Mucosa of descending colon (tissue), 3 donors: ENCODE measurements around the gene NDRG2. TPM values are rescaled to one million over a fixed set of nuclear protein-coding genes. Genes with fewer than 3 reads are reported as not detected.
A peak's percentile ranks its signal among the peaks of the same experiment; 100 is the strongest.

Source experiments
- ATAC-seq: fragments of 200-7000 bp; cut with Tn5 transposase; one replicate; pipeline ENCODE4 v1.9.1; 2020; ENCODE audit warnings: mild to moderate bottlenecking, moderate library complexity
- DNase-seq, 3 donors: peaks; one replicate each; pipeline ENCODE4 v3.0.0-alpha.2; 2020
- H3K36me3 ChIP-seq: fragments of 200-600 bp; one replicate; pipeline ENCODE4 v1.8.0; 2021; ENCODE audit warnings: low read depth, mild to moderate bottlenecking
- H3K4me1 ChIP-seq: fragments of 200-600 bp; one replicate; pipeline ENCODE4 v1.8.0; 2021; ENCODE audit warnings: low read depth, mild to moderate bottlenecking
- H3K4me3 ChIP-seq: fragments of 200-600 bp; one replicate; pipeline ENCODE4 v1.8.0; 2021; ENCODE audit warnings: mild to moderate bottlenecking
- H3K9me3 ChIP-seq: fragments of 200-600 bp; one replicate; pipeline ENCODE4 v1.8.0; 2021; ENCODE audit warnings: mild to moderate bottlenecking
- intact Hi-C, 2 donors: fragments of 100-400 bp; cut with DNase I in 1 of 2; cut with micrococcal nuclease in 1 of 2; formaldehyde crosslinking; loops; one replicate each; pipeline versions ENCODE4 v1.11.0 to v1.11.1; 2022; cut with DNase I, micrococcal nuclease
- total RNA-seq, 3 donors: library from RNA; stranded (reverse); fragmentation: NEBNext Ultra II Directional in 2 of 3; extraction: Animal tissue kit (Norgen Biotek cat#: 25700) in 2 of 3; gene quantifications; one replicate each; pipeline versions ENCODE4 v1.2.1 to v1.2.4, GENCODE V29; 2021 to 2023
- TF ChIP-seq, protein P1 (sequence below): fragments of 200-600 bp; IDR thresholded peaks from one replicate; pipeline ENCODE4 v1.8.0; 2022; ENCODE audit warnings: antibody characterized with exemption, mild to moderate bottlenecking
- donor health status: DM: no; HTN: no; CAD: no; lungs with moderate emphysema.
- donor health status: DM: no; HTN: no; CAD: no.
- donor health status: DM: no; HTN: yes; CAD: no.

Gene NDRG2
- total RNA-seq, 3 donors from 2014 or later, result 156 to 212 (median 188) TPM

DNA sequence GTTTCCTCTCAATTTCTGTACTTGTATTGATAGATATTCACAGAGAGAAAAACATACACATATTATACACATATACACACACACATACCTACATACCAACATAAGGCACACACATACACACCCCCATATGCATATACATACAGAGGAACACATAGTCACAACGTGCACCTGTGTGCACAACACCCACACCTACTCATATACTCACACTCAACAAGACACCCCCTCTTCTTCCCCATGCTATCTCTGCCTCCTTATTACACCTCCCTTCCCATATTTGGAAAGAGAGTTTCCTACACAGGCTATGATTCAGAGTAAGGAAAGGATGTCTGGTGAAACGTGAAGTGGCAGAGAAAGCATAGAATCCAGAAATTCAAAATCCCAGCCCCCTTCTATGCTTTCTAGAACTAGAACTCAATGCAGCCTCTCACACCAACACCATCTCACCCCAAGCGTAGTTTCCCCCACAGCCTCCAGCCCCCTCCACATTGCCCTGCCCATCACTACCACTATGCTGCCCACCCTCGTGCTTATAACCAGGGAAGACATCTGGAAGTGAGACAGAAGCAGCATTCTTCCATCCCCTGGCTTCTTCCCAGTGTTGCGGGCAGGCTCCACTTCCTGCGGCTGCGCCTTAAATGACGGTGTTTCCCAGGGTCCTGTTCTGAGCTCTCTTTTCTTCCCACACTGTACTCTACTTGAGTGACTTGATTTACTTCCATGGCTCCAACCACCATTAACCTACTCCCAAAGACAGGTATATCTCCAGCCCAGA lies 35.2 kb upstream of the NDRG2 start:
- peaks cover 12% of the 10 kb centered on the region for H3K4me1 ChIP-seq

DNA sequence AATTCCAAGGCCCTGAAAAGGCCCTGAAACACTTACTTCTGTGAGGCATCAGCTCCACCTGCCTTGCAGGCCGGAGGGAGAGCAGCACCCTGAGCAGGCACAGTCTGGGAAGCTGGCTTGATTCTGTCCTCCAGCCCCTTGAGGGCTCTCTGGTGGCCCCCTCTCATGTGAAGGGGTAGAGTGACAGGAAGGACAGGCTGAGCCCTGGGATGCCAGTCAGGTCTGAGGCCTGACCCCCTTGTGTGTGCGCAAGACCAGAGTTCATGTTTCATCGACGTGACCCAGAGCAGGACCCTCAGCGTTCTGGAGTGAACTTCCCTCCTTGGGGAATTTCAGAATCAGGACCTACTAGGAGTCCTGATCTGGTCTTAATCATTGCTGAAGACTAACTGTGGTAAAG lies 34.0 kb upstream of the NDRG2 start:
- H3K9me3 ChIP-seq, result no peaks in the 10 kb centered on the region
- H3K36me3 ChIP-seq, result no peaks in the 10 kb centered on the region
- DNase-seq (no peak), ATAC-seq (no peak)
- H3K4me3 ChIP-seq, result no peak overlapping the region
- intact Hi-C loops, result no loop called here
- H3K4me1 ChIP-seq, result peaks cover 21% of the 10 kb centered on the region
- TF ChIP-seq, protein P1, sequence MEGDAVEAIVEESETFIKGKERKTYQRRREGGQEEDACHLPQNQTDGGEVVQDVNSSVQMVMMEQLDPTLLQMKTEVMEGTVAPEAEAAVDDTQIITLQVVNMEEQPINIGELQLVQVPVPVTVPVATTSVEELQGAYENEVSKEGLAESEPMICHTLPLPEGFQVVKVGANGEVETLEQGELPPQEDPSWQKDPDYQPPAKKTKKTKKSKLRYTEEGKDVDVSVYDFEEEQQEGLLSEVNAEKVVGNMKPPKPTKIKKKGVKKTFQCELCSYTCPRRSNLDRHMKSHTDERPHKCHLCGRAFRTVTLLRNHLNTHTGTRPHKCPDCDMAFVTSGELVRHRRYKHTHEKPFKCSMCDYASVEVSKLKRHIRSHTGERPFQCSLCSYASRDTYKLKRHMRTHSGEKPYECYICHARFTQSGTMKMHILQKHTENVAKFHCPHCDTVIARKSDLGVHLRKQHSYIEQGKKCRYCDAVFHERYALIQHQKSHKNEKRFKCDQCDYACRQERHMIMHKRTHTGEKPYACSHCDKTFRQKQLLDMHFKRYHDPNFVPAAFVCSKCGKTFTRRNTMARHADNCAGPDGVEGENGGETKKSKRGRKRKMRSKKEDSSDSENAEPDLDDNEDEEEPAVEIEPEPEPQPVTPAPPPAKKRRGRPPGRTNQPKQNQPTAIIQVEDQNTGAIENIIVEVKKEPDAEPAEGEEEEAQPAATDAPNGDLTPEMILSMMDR, result no peak

More for the DNA sequence above, 35.2 kb upstream of the NDRG2 start:
- ATAC-seq, result peak; percentile 8
- Histone ChIP-seq H3K9me3 (no peaks in the 10 kb centered on the region), H3K4me3 (no peak overlapping the region), H3K36me3 (no peaks in the 10 kb centered on the region)
- intact Hi-C loops, result no loop called here
- TF ChIP-seq, protein P1, result no peak
- no peak for DNase-seq

DNA sequence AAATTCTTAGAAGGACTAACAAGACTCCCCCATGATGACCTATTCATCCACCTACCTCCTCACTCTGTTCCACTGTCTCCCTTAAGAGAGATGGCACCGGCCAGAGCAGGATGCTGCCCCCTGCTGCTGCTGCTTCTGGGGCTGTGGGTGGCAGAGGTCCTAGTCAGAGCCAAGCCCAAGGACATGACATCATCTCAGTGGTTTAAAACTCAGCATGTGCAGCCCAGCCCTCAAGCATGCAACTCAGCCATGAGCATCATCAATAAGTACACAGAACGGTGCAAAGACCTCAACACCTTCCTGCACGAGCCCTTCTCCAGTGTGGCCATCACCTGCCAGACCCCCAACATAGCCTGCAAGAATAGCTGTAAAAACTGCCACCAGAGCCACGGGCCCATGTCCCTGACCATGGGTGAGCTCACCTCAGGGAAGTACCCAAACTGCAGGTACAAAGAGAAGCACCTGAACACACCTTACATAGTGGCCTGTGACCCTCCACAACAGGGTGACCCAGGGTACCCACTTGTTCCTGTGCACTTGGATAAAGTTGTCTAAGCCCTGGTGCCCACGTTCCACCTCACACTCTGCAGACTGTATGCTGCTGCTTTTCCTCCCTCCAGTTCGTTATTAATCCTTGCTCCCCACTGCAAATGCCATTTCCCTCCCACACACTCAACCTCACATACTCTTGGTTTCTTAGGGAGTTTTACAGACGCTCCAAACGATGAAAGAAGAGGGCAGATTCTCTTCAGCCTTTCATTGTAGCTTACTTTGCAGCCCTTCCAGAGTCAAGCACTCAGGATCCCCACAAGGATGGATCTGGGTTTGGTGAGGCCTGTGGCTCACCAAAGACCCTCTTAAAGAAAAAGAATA lies 33.2 kb upstream of the NDRG2 start, which contains the start of gene RNASE8:
TSS of gene RNASE8 (plus strand) at position 20 of the 873 bp plus-strand sequence. CDS start at position 91, 71 bp downstream.
- intact Hi-C loops, result no loop called here
- H3K36me3 ChIP-seq, result no peaks in the 10 kb centered on the region
- DNase-seq, result no peak
- peaks cover 28% of the 10 kb centered on the region for H3K4me1 ChIP-seq
- ATAC-seq, result no peak
- TF ChIP-seq, protein P1, result no peak
- H3K4me3 ChIP-seq, result no peak within 1 kb of the TSS
- H3K9me3 ChIP-seq, result no peaks in the 10 kb centered on the region

DNA sequence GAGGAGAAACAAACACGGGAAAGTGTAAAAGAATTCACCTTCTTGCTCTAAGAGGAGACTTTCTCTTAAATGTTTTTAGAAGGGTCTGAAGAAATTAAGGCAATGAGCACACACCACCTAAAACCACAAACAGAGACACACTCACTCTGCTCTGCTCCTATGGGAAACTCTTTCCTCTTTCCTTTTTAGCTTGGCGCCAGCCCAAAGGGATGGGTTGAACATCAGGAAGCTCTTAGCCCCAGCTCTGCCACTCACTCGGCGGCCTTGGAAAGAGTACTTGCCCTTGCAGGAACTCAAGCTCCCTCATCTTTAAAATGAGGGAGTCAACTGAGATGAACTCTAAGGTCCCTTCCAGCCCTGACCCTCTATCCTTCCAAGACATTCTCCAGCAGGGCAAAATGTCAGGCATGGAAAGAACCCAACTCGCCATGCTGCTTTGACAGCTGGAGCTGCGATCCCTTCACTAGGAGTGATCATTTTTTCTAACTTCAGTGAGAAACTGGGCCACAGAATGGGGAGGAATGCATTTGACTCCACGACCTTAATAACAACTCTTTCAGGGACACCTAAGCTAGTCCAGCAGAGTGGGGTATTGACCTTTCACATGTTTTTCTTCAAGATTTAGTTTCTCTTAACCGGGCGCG lies 31.8 kb upstream of the NDRG2 start:
- peak; percentile 78 to 93 (median 81) for DNase-seq
- Histone ChIP-seq H3K4me1 (peaks cover 28% of the 10 kb centered on the region), H3K4me3 (no peak overlapping the region), H3K9me3 (no peaks in the 10 kb centered on the region), H3K36me3 (no peaks in the 10 kb centered on the region)
- intact Hi-C loops, result no loop called here
- ATAC-seq, result peak; percentile 64
- TF ChIP-seq, protein P1, result no peak

DNA sequence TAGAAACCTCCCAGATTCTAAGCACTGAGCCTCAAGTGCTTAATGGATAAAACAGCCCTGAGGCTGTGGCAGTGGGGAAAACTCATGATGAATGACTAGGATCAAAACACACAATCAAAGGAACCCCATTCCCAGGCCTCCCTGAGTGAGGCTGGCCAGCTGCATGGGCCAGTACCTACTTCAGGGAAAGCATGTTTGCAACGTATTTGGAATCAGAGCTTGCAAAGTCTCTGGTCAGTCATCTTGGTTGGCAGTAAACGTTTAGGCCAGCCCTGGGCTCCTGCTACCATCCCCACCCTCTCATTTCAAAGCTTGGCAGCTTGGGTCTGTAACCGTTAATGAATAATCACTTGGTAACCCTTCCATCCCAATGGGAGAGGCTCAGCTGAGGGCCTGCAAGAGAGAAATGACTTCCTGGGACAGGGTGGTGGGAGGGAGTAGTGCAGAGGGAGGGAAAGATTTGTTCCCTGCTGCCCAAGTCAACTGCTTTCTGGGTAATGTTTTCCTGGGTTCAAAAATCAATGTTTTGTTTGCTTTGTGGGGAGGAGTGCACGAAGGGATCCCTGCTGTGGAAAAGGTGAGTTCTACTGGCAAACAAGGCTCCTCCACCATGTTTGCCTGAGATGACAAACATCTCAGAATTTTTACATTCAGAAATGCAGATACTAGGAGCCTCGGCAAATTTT lies 30.7 kb upstream of the NDRG2 start:
- intact Hi-C loops, result no loop called here
- no peak overlapping the region for H3K4me3 ChIP-seq
- TF ChIP-seq, protein P1, result no peak
- peaks cover 28% of the 10 kb centered on the region for H3K4me1 ChIP-seq
- H3K36me3 ChIP-seq, result no peaks in the 10 kb centered on the region
- H3K9me3 ChIP-seq, result no peaks in the 10 kb centered on the region
- ATAC-seq (peak; percentile 78), DNase-seq (peak in 2 of 3 donors; percentile 50 to 69)
